ENCODE data around the gene CEBPE.
"Not testable (repeated sequence)": the region's sequence is repeated elsewhere in the genome, so short reads cannot be mapped to it uniquely, and the experiment has no call there.

Gene CEBPE

GRCh38 chr14:23125011-23125410 is 6.0 kb upstream of the CEBPE start:
- DNase-seq (ENCODE audit: low read depth) = no peak
- H3K4me3 ChIP-seq (ENCODE audit: low read depth, low read length) = no peak overlapping the region

GRCh38 chr14:23124337-23124954 is 5.4 kb upstream of the CEBPE start:
- H3K4me3 ChIP-seq (ENCODE audit: low read depth, low read length) = no peak overlapping the region
- no peak for DNase-seq (ENCODE audit: low read depth)

- H3K4me3 ChIP-seq (ENCODE audit: low read depth, low read length) = no peak overlapping the region
- DNase-seq (ENCODE audit: low read depth) = no peak
Measured at GRCh38 chr14:23123419-23123818, 4.4 kb upstream of the CEBPE start.

DNA sequence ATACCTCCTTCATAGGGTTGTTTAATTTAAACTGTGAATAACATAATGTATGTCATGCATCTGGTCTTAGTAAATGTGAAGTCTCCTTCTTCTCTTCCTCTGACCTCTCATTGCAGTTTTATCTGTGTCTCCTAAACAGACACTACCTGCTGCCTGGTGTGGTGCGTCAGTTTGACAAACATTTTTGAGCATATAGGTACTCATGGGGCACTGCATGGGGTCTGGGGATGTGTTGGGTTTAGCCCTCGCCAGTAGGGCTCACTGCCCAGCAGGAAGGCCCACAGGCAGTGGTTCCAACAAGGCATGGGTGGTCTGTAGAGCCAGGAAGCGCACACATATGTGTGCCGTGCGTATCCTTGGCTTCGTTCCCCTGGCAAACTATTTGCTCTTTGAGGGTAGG is 3.0 kb upstream of the CEBPE start:
- no peak overlapping the region for H3K4me3 ChIP-seq (ENCODE audit: low read depth, low read length)
- no peak for DNase-seq (ENCODE audit: low read depth)

DNA sequence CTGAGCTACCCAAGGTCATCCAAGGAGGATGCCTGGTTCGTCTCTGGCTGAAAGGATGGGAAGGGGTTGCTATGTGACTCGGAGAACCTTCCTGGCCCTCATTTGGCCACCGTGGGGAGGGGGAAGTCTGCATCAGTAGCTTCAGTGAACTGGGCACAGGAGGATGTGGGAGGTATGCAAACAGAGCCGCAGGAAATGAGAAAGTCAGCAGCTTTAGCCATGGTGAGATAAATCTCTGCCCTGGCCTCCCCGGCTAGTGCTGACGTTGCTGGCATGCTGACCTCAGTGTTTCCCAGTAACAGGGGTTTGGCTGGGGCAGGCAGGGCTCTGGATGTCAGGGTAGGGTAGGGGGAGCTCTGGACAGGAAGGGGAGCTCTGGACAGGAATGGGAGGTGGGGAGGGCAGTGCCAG is 2.3 kb upstream of the CEBPE start:
- no peak for DNase-seq (ENCODE audit: low read depth)
- H3K4me3 ChIP-seq (ENCODE audit: low read depth, low read length) = no peak overlapping the region

DNA sequence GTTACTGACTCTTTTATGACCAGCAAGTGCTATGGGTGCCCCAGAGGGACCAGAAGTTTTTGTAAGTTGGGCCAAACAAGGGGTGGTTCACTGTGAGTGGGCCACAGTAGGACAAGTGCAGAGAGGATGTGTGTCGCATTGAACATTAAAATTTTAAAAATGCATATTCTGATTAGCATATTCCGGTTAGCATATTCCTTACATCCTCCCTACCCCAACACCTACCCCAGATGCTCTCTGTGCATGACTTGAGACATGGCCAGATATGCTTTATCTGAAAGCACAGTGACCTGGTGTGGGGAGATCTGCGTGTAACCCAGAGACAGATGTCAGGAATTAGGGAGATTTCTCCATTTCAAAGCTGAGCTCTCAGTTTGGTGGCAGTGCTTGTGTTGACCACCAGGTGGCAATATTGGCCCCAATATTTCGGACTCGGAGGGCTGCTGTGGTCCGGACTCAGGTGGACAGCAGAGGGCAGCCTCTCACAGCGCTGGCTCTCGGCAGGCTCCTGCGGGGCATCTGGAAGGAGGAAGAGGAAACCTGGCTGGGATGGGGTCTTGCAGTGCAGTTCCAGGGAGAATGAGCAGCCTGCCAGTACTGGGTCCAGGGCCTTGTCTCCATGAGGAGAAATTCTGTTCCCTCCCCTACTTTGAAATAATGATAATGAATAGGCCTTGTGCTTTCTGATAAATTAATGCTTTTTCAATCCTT is 1.6 kb upstream of the CEBPE start:
- peak; percentile 36 for DNase-seq (ENCODE audit: low read depth)
- no peak overlapping the region for H3K4me3 ChIP-seq (ENCODE audit: low read depth, low read length)

DNA sequence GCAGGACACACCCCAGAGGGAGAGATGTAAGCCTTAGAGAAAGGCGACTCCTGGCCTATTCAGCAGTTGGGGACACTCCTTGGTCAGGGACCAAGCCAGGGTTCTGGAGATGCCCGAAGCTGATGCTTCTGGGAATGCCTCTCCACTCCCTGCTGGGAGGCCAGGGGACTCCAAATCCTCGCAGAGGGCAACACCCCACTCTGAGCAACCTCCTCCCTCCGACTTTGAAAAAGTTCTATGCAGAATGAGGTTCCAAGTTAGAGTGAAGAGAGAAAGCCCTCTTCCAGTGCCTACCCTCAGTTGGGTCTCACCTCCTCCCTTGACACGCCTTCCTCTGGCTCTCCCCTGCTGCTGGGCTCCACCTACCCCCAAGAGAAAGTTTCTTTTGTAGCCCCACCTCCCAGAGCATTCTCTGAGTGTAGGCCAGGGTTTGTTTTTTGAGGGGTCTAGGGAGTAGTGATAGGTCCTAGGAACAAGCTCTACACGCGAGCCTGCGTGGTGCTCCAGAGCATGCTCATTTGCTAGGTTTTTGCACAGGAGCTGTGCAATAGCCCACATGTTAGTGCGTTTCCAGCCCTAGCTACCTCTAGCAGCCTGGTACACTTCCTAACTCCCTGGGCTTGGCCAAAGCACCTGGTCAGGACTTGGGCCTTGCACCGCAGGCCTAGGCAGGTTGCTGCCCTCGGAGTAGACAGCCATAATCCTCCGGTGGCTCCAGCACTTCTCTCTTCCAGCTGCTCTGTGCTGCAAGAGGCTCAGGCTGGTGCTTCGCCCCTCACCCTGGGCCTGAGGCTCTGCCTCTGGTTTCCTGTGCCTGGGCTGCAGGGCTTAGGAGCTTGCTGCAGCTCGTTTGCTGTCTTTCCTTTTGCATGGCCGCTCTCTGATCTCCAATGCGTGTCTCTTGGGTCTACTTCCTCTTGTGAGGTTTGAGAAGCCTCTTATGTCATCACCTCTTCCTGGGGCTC is 590 bp upstream of the CEBPE start:
- no peak overlapping the region for H3K4me3 ChIP-seq (ENCODE audit: low read depth, low read length)
- DNase-seq (ENCODE audit: low read depth) = no peak

- no peak for DNase-seq (ENCODE audit: low read depth)
- no peak overlapping the region for H3K4me3 ChIP-seq (ENCODE audit: low read depth, low read length)
Measured at GRCh38 chr14:23117371-23118020, 1.6 kb downstream of the CEBPE start.

DNA sequence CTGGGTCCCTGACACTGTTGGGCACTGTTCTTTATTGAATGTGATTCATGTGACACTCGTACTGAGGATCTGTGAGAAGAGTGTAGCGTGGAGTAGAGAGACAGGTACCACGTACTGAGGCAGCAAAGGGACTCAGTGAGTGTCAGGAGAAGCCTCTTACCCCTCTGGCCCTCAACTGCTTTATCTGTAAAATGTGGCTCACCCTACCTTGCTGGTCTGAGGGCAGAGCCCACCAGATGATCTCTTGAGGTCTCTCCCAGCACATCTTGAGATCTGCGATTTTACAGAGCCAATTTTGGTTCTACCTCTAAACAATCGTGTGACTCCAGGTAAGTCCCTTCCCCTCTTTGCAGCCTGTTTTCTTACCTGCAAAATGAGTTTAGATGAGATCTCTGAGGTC is 3.1 kb downstream of the CEBPE start:
- no peak overlapping the region for H3K4me3 ChIP-seq (ENCODE audit: low read depth, low read length)
- DNase-seq (ENCODE audit: low read depth) = no peak

DNA sequence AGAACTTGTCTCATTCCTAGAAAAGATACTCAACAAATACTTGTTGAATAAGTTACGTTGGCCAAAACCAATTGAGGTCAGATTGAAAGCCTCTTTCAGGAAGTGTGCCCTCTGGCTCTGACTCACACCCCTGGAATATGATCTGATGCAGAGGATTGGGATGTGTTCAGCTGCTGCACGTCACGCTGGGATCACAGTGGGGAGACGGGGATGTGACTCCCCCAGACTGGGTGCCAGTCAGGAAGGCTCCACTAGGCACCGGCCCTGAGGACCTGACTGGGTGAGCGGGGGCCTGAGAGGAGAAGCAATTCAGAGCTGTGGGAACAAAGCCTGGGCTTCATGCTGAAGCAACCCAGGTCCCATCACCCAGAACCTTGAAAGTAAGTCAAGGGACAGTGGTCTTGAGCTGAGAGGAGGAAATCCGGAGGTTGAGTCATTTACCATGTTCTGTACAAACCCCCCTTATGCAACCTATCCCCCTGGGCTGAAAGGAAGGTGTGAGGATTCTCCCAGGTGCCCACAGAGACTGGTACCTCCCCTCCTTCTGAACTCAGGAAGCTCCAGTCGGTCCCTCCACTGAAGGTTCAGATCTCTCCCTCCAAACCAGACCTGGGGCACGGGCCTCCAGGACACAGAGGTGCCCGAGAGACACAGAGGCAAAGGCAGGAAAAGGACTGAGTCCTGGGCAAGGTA is 3.9 kb downstream of the CEBPE start:
- peak; percentile 95 for DNase-seq (ENCODE audit: low read depth)
- no peak overlapping the region for H3K4me3 ChIP-seq (ENCODE audit: low read depth, low read length)

GRCh38 chr14:23114669-23115038 is 4.4 kb downstream of the CEBPE start:
- no peak for DNase-seq (ENCODE audit: low read depth)
- no peak overlapping the region for H3K4me3 ChIP-seq (ENCODE audit: low read depth, low read length)

- DNase-seq (ENCODE audit: low read depth) = no peak
- no peak overlapping the region for H3K4me3 ChIP-seq (ENCODE audit: low read depth, low read length)
Measured at GRCh38 chr14:23114120-23114458, 5.0 kb downstream of the CEBPE start.

GRCh38 chr14:23113431-23114119 is 5.5 kb downstream of the CEBPE start:
- H3K4me3 ChIP-seq (ENCODE audit: low read depth, low read length) = no peak overlapping the region
- DNase-seq (ENCODE audit: low read depth) = peak; percentile 76

DNA sequence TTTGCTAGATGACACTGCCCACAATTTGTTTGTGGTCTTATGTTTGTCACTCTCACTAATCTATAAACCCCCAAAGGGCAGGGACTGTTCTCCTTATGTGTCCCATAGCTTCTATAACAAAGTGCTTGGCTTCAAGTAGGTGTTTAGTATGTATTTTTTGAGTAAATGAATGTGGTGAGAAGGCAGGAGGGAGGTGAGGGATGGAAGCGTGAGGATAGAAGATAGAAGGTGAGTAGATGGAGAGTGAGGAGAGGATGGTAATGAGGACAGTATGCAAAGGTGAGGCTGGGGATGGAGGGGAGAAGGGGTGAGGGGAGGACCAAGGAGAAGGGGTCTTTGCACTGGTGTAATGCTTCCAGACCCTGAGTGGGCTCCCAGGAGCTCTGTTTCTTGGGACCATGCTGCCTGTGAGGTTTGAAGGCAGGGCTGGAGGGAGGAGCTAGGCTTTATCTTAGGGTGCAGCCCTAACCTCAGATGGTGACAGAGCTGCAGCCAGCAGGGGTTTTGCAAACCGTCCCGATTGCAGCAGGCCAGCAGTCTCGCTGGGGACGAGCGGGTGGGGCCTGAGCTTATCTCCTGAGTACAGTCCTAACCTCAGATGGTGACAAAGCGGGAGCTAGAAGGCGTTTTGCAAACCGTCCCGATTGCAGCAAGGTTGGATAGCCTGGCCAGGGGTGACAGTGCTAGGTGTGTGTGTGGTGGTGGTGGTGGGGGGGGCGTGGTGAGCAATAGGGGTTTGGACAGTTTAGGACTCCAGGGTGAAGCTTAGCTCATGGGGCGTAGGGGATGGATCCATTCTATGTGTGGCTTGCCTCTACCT is 6.5 kb downstream of the CEBPE start:
- no peak overlapping the region for H3K4me3 ChIP-seq (ENCODE audit: low read depth, low read length)

DNA sequence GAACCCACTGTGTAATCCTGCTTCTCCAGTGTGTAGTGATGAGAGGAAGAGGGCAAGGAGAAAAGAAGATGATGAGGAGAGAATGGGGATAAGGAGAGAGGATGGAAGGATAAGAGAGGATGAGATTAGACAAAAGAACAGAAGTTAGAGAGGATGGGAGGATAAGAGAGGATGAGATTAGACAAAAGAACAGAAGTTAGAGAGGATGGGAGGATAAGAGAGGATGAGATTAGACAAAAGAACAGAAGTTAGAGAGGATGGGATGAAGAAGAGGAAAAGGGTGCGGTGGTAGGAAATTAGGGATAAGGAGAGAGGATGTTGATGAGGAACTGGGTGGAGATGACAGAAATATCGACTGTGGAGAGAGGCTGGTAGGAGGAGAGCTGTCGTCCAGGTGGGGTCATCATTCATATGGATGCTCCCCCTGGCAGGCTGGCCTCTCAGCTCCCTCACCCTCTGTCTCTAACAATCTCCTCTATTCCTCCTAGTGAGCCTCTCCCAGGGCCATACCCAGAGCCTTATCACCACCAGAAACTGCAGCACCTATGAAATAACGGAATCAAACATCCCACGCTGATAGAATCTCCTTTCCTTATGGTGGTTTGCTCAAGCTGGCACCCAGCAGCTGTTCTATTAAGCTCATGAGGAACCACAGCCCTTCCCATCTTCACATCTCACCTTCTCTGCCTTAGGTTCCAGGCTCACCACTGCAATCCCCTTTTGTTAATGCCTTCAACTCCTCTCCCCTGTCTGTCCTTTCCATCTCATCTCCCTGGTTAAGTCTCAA is 8.3 kb downstream of the CEBPE start:
- no peak overlapping the region for H3K4me3 ChIP-seq (ENCODE audit: low read depth, low read length)
- no peak for DNase-seq (ENCODE audit: low read depth)

More for the DNA sequence above, 6.5 kb downstream of the CEBPE start:
- DNase-seq (ENCODE audit: low read depth) = no peak

DNA sequence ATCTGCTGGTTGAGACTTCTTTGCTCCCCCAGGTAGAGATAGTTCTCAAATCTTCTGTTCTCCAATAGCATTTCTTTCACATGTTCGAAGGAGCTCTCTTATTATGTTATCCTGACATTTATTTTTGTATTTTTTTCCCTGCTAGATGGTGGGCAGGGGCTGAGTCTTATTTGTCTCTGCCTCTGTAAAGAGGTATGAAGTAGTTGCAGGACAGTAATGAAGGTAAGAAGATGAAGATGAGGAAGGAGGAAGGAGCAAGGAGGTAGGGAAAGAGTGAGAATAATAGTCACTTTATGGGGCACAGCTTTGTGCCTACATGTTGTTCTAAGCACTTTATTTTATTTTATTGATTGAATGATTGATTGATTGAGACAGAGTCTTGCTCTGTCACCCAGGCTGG is 9.3 kb downstream of the CEBPE start:
- H3K4me3 ChIP-seq (ENCODE audit: low read depth, low read length) = no peak overlapping the region
- DNase-seq (ENCODE audit: low read depth) = no peak

- DNase-seq (ENCODE audit: low read depth); H3K4me3 ChIP-seq (ENCODE audit: low read depth, low read length): not testable (repeated sequence)
Measured at GRCh38 chr14:23108169-23108568, 10.9 kb downstream of the CEBPE start.
